K562 (cell line): ENCODE data around the gene ZBTB22. TPM values are rescaled to one million over a fixed set of nuclear protein-coding genes. Genes with fewer than 3 reads are reported as not detected.

ENCODE experiments used
- ARID1B ChIP-seq: fragments of 450-650 bp; IDR thresholded peaks from 2 replicates; pipeline ENCODE4 v1.6.1; 2016; ENCODE audit warnings: antibody characterized with exemption, mild to moderate bottlenecking, inconsistent platforms
- BCOR ChIP-seq: fragments of 450-650 bp; IDR thresholded peaks from 2 replicates; pipeline ENCODE4 v1.6.1; 2016
- BHLHE40 ChIP-seq: IDR thresholded peaks from 2 replicates; pipeline ENCODE4 v1.6.1; 2011; ENCODE audit warnings: low read length, improper control_type of control experiment
- CBX3 ChIP-seq, 2 experiments: IDR thresholded peaks; 1 replicate in 1 of 2; 2 replicates in 1 of 2; pipeline ENCODE4 v1.6.1; 2012; ENCODE audit warnings: inconsistent platforms in 2 of 2, low read length in 2 of 2, borderline replicate concordance in 1 of 2, control low read depth in 1 of 2
- CCAR2 ChIP-seq: fragments of 200-400 bp; formaldehyde crosslinking; IDR thresholded peaks from 2 replicates; pipeline ENCODE4 v1.6.1; 2017; ENCODE audit warnings: mild to moderate bottlenecking, low read depth, low read length
- CTBP1 ChIP-seq: fragments of 450-650 bp; IDR thresholded peaks from 2 replicates; pipeline ENCODE4 v1.6.1; 2016; ENCODE audit warnings: borderline replicate concordance
- DEAF1 ChIP-seq: fragments of 450-650 bp; formaldehyde crosslinking; IDR thresholded peaks from 2 replicates; pipeline ENCODE4 v1.4.0; 2020; ENCODE audit warnings: mild to moderate bottlenecking, moderate library complexity
- ELK3 ChIP-seq: fragments of 450-650 bp; formaldehyde crosslinking; IDR thresholded peaks from 2 replicates; pipeline ENCODE4 v1.4.0; 2020; ENCODE audit warnings: mild to moderate bottlenecking
- HIVEP1 ChIP-seq: fragments of 250-450 bp; sonication (Bioruptor Pico); IDR thresholded peaks from 2 replicates; pipeline ENCODE4 v1.4.0; 2020; ENCODE audit warnings: mild to moderate bottlenecking
- POLR2AphosphoS2 ChIP-seq: IDR thresholded peaks from 2 replicates; pipeline ENCODE4 v1.6.1; 2012; ENCODE audit warnings: low read length, improper control_type of control experiment
- RBM39 ChIP-seq: fragments of 200-400 bp; formaldehyde crosslinking; optimal IDR thresholded peaks from 2 replicates; pipeline ENCODE3; 2018; ENCODE audit warnings: low read depth, low read length
- RERE ChIP-seq: sonication (generic); formaldehyde crosslinking; IDR thresholded peaks from 2 replicates; pipeline ENCODE4 v1.8.0; 2023; ENCODE audit warnings: missing genetic modification reagents, mild to moderate bottlenecking, borderline replicate concordance
- SIN3B ChIP-seq: fragments of 450-650 bp; IDR thresholded peaks from 2 replicates; pipeline ENCODE4 v1.6.1; 2017; ENCODE audit warnings: low read depth, mild to moderate bottlenecking, moderate library complexity
- SLC30A9 ChIP-seq: fragments of 250-450 bp; sonication (Bioruptor Pico); IDR thresholded peaks from 2 replicates; pipeline ENCODE4 v1.8.0; 2022; ENCODE audit warnings: mild to moderate bottlenecking, moderate library complexity
- U2AF1 ChIP-seq: fragments of 200-400 bp; formaldehyde crosslinking; optimal IDR thresholded peaks from 2 replicates; pipeline ENCODE3; 2017; ENCODE audit warnings: mild to moderate bottlenecking, low read depth, low read length, moderate library complexity
- ZFX ChIP-seq: sonication (generic); formaldehyde crosslinking; IDR thresholded peaks from 2 replicates; pipeline ENCODE4 v1.8.0; 2022; ENCODE audit warnings: mild to moderate bottlenecking, missing genetic modification reagents, moderate library complexity
- ZKSCAN8 ChIP-seq: fragments of 200-800 bp; sonication (Bioruptor generic); IDR thresholded peaks from 2 replicates; pipeline ENCODE4 v1.6.1; 2016; ENCODE audit warnings: missing genetic modification characterization, missing compliant biosample characterization
- ZNF24 ChIP-seq: fragments of 450-650 bp; IDR thresholded peaks from 2 replicates; pipeline ENCODE4 v1.6.1; 2016
- ZNF695 ChIP-seq: fragments of 450-650 bp; formaldehyde crosslinking; IDR thresholded peaks from 2 replicates; pipeline ENCODE4 v1.4.0; 2020; ENCODE audit warnings: mild to moderate bottlenecking, moderate library complexity
- ZNF740 ChIP-seq, 3 experiments: fragments of 200-800 bp in 1 of 3; sonication (Bioruptor generic) in 1 of 3; sonication (generic) in 1 of 3; formaldehyde crosslinking in 1 of 3; IDR thresholded peaks; 2 replicates each; pipeline versions ENCODE4 v1.6.1 to v1.8.0; 2016 to 2022; ENCODE audit warnings: mild to moderate bottlenecking in 2 of 3, missing compliant biosample characterization in 2 of 3, missing genetic modification characterization in 2 of 3, missing genetic modification reagents in 1 of 3
- polyA plus RNA-seq, 8 experiments: library from polyadenylated mRNA; depleted of rRNA in 4 of 8; stranded (reverse) in 5 of 8; unstranded in 3 of 8; fragments of >200 nt; fragmentation: Nextera tagmentation in 2 of 8; fragmentation: Illumina TruSeq in 1 of 8; extraction: Ambion mirVana in 2 of 8; extraction: Trizol in 1 of 8; gene quantifications; 2 replicates each; pipeline versions ENCODE4 v1.2.1 to v1.2.3, GENCODE V29; 2011 to 2014; ENCODE audit warnings: inconsistent platforms in 1 of 8, missing spikeins in 1 of 8
- total RNA-seq, 7 experiments: library from RNA; depleted of rRNA in 6 of 7; stranded (reverse); fragments of >200 nt in 6 of 7; fragmentation: Illumina TruSeq in 2 of 7; extraction: Trizol in 2 of 7; gene quantifications; 2 replicates each; pipeline versions ENCODE4 v1.2.1 to v1.2.3, GENCODE V29; 2011 to 2021; ENCODE audit warnings: low replicate concordance in 1 of 7

ZBTB22 gene
- total and polyA plus RNA-seq, 9 of the 15 experiments (the other 6 are each of a cell fraction or from before 2014, with no cell fraction given): 0.21 to 11.9 (median 7.1) TPM

- TF ChIP-seq RERE (CRISPR knock-in tag): no peak
- no peak for TF ChIP-seq CBX3 (IDR thresholded peaks at IDR 0.05; ENCODE audit: borderline replicate concordance in 1 of 2, low read length in 2 of 2)
- TF ChIP-seq SIN3B: no peak
- TF ChIP-seq ZKSCAN8: no peak
- TF ChIP-seq U2AF1: no peak
- peak; percentile 51; the same call in 1 of the 2 replicates for TF ChIP-seq BHLHE40
- TF ChIP-seq ARID1B: no peak
- no peak for TF ChIP-seq ZNF24
- no peak for TF ChIP-seq CCAR2
- TF ChIP-seq ELK3: no peak
- TF ChIP-seq HIVEP1: no peak
- TF ChIP-seq SLC30A9 (CRISPR knock-in tag): no peak
- no peak for TF ChIP-seq ZNF740 (CRISPR knock-in tag; IDR thresholded peaks at IDR 0.05)
- no peak for TF ChIP-seq ZNF740 (tag; IDR thresholded peaks at IDR 0.05)
- TF ChIP-seq POLR2AphosphoS2: no peak
- TF ChIP-seq ZFX (CRISPR knock-in tag): peak; percentile 25; the same call in 1 of the 2 replicates
- no peak for TF ChIP-seq RBM39
- no peak for TF ChIP-seq ZNF695 (CRISPR knock-in tag)
- TF ChIP-seq BCOR: no peak
- no peak for TF ChIP-seq DEAF1 (CRISPR knock-in tag)
- no peak for TF ChIP-seq CTBP1
These were observed 20.1 kb downstream of the ZBTB22 start (continued) for GRCh38 chr6:33297406-33297955.
